Erythroblast (primary cell): Measurements from ENCODE around the gene PHYHD1.

ENCODE experiments used
- DNase-seq, 2 experiments: peaks; one replicate each; lab custom pipeline; 2025; lab: John Stamatoyannopoulos, UW
- GATA1 ChIP-seq: IDR thresholded peaks from 2 replicates; pipeline ENCODE4 v1.6.1; 2011; ENCODE audit warnings: low read depth, mild to moderate bottlenecking, control low read depth, low read length, moderate library complexity
- POLR2A ChIP-seq: IDR thresholded peaks from 2 replicates; pipeline ENCODE4 v1.6.1; 2011; ENCODE audit warnings: mild to moderate bottlenecking, low read length

Gene PHYHD1

GRCh38 chr9:128920381-128921058 is at the start of gene PHYHD1:
Gene PHYHD1 (plus strand): TSS chr9:128920982. CDS start chr9:128922324, 1,342 bp downstream.
- peak; percentile 40 to 42 for DNase-seq
- TF ChIP-seq POLR2A (peak; percentile 23), GATA1 (no peak)

GRCh38 chr9:128877852-128878251 is 42.9 kb upstream of the PHYHD1 start:
- no peak for TF ChIP-seq POLR2A
- no peak for TF ChIP-seq GATA1
- DNase-seq: peak; percentile 29 to 34

GRCh38 chr9:128881884-128882676 is 38.7 kb upstream of the PHYHD1 start, which contains the start of the genes KYAT1 and LRRC8A:
Gene KYAT1 (minus strand): TSS chr9:128881950. CDS start chr9:128845405, 36,545 bp downstream.
Gene LRRC8A (plus strand): TSS chr9:128882133. CDS start chr9:128907165, 25,032 bp downstream.
- peak; percentile 97 to 98 for DNase-seq
- TF ChIP-seq POLR2A (peak; percentile 92), GATA1 (no peak)

- TF ChIP-seq GATA1: no peak
- TF ChIP-seq POLR2A: no peak
- peak; percentile 46 to 72 for DNase-seq
Measured at GRCh38 chr9:128882677-128883603, 37.8 kb upstream of the PHYHD1 start.

GRCh38 chr9:128884164-128884563 is 36.6 kb upstream of the PHYHD1 start:
- TF ChIP-seq POLR2A (no peak), GATA1 (no peak)
- DNase-seq: no peak

- TF ChIP-seq GATA1: no peak
- TF ChIP-seq POLR2A: no peak
- no peak for DNase-seq
Measured at GRCh38 chr9:128885376-128885775, 35.4 kb upstream of the PHYHD1 start.

GRCh38 chr9:128885798-128886197 is 35.0 kb upstream of the PHYHD1 start:
- DNase-seq: no peak
- TF ChIP-seq GATA1: no peak
- no peak for TF ChIP-seq POLR2A

GRCh38 chr9:128886211-128886891 is 34.4 kb upstream of the PHYHD1 start:
- peak; percentile 67 to 76 for DNase-seq
- TF ChIP-seq GATA1 (no peak), POLR2A (no peak)

- TF ChIP-seq GATA1: no peak
- TF ChIP-seq POLR2A: no peak
- no peak for DNase-seq
Measured at GRCh38 chr9:128887049-128887448, 33.7 kb upstream of the PHYHD1 start.

- TF ChIP-seq POLR2A: no peak
- no peak for TF ChIP-seq GATA1
- no peak for DNase-seq
Measured at GRCh38 chr9:128887914-128888350, 32.9 kb upstream of the PHYHD1 start.

GRCh38 chr9:128891321-128892220 is 29.2 kb upstream of the PHYHD1 start:
- TF ChIP-seq POLR2A: no peak
- no peak for TF ChIP-seq GATA1
- peak in 1 of 2 experiments; percentile 61 for DNase-seq

GRCh38 chr9:128892221-128892921 is 28.4 kb upstream of the PHYHD1 start:
- TF ChIP-seq POLR2A (peak; percentile 60), GATA1 (no peak)
- peak; percentile 89 to 94 for DNase-seq
